ENCODE data around the gene PRKCQ. TPM values are rescaled to one million over a fixed set of nuclear protein-coding genes. Genes with fewer than 3 reads are reported as not detected.
A peak's percentile ranks its signal among the peaks of the same experiment; 100 is the strongest.

PRKCQ gene
- total and polyA plus RNA-seq, 9 donors = 8.4 to 21.9 (median 14.7) TPM

DNA sequence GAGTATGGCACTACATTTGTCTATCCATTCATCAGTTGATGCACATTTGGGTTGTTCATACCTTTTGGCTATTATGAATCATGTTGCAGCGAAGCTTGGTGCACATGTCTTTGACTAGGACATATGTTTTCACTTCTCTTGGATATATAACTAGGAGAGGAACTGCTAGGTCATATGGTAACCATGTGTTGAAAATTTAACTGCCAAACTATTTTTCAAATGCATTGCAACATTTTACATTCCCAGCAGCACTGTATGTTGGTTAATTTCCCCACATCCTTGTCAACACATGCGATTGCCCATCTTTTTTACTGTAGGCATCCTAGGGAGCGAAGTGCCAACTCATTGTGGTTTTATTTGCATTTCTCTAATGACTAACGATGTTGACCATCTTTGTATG lies 183.4 kb downstream of the PRKCQ start:
- H3K27me3 ChIP-seq (ENCODE audit: control insufficient read depth, insufficient read depth, low read length) = peaks cover 2% of the 10 kb centered on the region
- peak; percentile 65 for DNase-seq
- H3K27ac ChIP-seq (ENCODE audit: low read length) = no peak overlapping the region
- H3K4me1 ChIP-seq (ENCODE audit: control insufficient read depth, insufficient read depth, low read length) = peaks cover 3% of the 10 kb centered on the region
- no peak overlapping the region for H3K4me3 ChIP-seq (ENCODE audit: low read length)
- WGBS (ENCODE audit: insufficient coverage) = no CpG with 5 or more reads among the region's 4 CpGs
- no peaks in the 10 kb centered on the region for H3K36me3 ChIP-seq (ENCODE audit: control insufficient read depth, insufficient read depth, low read length)
- no peaks in the 10 kb centered on the region for H3K9me3 ChIP-seq (replicated peaks; ENCODE audit: control insufficient read depth, low read depth, low read length)

GRCh38 chr10:6396226-6396625 lies 183.8 kb downstream of the PRKCQ start:
- peaks cover 2% of the 10 kb centered on the region for H3K27me3 ChIP-seq (ENCODE audit: control insufficient read depth, insufficient read depth, low read length)
- no peak overlapping the region for H3K27ac ChIP-seq (ENCODE audit: low read length)

GRCh38 chr10:6395606-6396005 lies 184.5 kb downstream of the PRKCQ start:
- no peaks in the 10 kb centered on the region for H3K27me3 ChIP-seq (ENCODE audit: control insufficient read depth, insufficient read depth, low read length)
- no peak overlapping the region for H3K27ac ChIP-seq (ENCODE audit: low read length)
- no peak overlapping the region for H3K4me3 ChIP-seq (ENCODE audit: low read length)
- H3K9me3 ChIP-seq (replicated peaks; ENCODE audit: control insufficient read depth, low read depth, low read length) = peaks cover 2% of the 10 kb centered on the region
- no peaks in the 10 kb centered on the region for H3K4me1 ChIP-seq (ENCODE audit: control insufficient read depth, insufficient read depth, low read length)
- H3K36me3 ChIP-seq (ENCODE audit: control insufficient read depth, insufficient read depth, low read length) = no peaks in the 10 kb centered on the region
- no peak for DNase-seq
- WGBS (ENCODE audit: insufficient coverage) = 80% methylated on average over 3 of the region's 8 CpGs

More at GRCh38 chr10:6396226-6396625, 183.8 kb downstream of the PRKCQ start:
- Histone ChIP-seq H3K4me1 (ENCODE audit: control insufficient read depth, insufficient read depth, low read length) (no peaks in the 10 kb centered on the region), H3K9me3 (replicated peaks; ENCODE audit: control insufficient read depth, low read depth, low read length) (no peaks in the 10 kb centered on the region), H3K4me3 (ENCODE audit: low read length) (no peak overlapping the region), H3K36me3 (ENCODE audit: control insufficient read depth, insufficient read depth, low read length) (no peaks in the 10 kb centered on the region)
- DNase-seq = no peak
- WGBS (ENCODE audit: insufficient coverage) = 48% methylated on average over 2 of the region's 4 CpGs

DNA sequence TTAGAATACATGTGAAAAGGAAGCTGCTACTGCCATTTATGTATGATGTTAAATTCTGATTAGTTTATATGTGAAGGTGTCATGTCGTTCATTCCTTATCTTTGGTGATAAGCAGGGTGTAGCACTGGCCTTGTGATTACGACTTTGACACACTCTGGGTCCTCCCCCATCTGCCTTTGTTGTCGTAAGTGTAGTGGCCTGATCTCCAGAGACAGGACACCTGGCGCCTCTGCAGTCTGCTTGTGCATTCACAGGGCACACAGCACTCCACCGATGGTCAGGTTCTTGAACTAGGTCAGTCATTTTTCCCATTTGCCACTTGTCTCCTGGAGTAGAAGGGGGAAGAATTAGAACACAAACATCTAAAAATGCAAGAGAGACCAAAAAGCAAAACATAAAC lies 186.0 kb downstream of the PRKCQ start:
- no peak for DNase-seq
- no peak overlapping the region for H3K27ac ChIP-seq (ENCODE audit: low read length)
- no peaks in the 10 kb centered on the region for H3K27me3 ChIP-seq (ENCODE audit: control insufficient read depth, insufficient read depth, low read length)
- no peaks in the 10 kb centered on the region for H3K4me1 ChIP-seq (ENCODE audit: control insufficient read depth, insufficient read depth, low read length)
- no peak overlapping the region for H3K4me3 ChIP-seq (ENCODE audit: low read length)
- H3K9me3 ChIP-seq (replicated peaks; ENCODE audit: control insufficient read depth, low read depth, low read length) = peaks cover 6% of the 10 kb centered on the region
- 50% methylated on average over 2 of the region's 5 CpGs for WGBS (ENCODE audit: insufficient coverage)
- H3K36me3 ChIP-seq (ENCODE audit: control insufficient read depth, insufficient read depth, low read length) = no peaks in the 10 kb centered on the region

- Histone ChIP-seq H3K27me3 (ENCODE audit: control insufficient read depth, insufficient read depth, low read length) (no peaks in the 10 kb centered on the region), H3K4me1 (ENCODE audit: control insufficient read depth, insufficient read depth, low read length) (no peaks in the 10 kb centered on the region), H3K4me3 (ENCODE audit: low read length) (no peak overlapping the region), H3K9me3 (replicated peaks; ENCODE audit: control insufficient read depth, low read depth, low read length) (peaks cover 13% of the 10 kb centered on the region), H3K36me3 (ENCODE audit: control insufficient read depth, insufficient read depth, low read length) (no peaks in the 10 kb centered on the region), H3K27ac (ENCODE audit: low read length) (no peak overlapping the region)
- no CpG with 5 or more reads among the region's 2 CpGs for WGBS (ENCODE audit: insufficient coverage)
- no peak for DNase-seq
Observed at GRCh38 chr10:6393168-6393567, 186.9 kb downstream of the PRKCQ start.

DNA sequence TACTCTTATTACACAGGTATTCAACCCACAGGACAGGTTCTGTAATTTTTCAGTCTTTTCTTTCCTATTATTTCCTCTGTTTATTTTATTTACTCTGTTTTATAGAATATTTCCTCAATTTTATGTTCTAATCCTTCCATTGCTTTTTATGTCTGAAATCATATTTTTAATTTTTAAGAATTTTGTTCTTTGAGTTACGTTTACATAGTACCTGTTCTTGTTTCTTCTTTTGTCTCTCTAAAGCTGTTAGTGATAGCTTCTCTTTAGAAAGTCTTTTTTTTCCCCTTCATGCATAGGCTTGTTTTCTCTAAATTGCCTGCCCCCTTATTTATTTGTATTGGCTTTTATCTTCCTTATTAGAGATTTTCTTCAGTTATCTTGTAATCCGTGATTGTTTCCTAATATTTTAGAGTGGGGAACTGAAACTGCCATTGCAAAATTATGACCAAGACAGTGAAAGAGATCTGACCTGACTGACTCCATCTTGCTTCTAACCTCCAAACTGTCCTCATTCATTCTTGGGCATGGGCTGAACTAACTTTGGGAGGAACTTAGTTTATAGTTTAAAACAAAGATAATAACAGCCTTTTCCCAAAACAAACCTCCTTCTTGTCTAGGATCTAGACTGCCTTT lies 189.7 kb downstream of the PRKCQ start:
- no peaks in the 10 kb centered on the region for H3K4me1 ChIP-seq (ENCODE audit: control insufficient read depth, insufficient read depth, low read length)
- DNase-seq = no peak
- no peak overlapping the region for H3K27ac ChIP-seq (ENCODE audit: low read length)
- peaks cover 13% of the 10 kb centered on the region for H3K9me3 ChIP-seq (replicated peaks; ENCODE audit: control insufficient read depth, low read depth, low read length)
- no peaks in the 10 kb centered on the region for H3K36me3 ChIP-seq (ENCODE audit: control insufficient read depth, insufficient read depth, low read length)
- no CpG with 5 or more reads among the region's 2 CpGs for WGBS (ENCODE audit: insufficient coverage)
- no peak overlapping the region for H3K4me3 ChIP-seq (ENCODE audit: low read length)
- H3K27me3 ChIP-seq (ENCODE audit: control insufficient read depth, insufficient read depth, low read length) = no peaks in the 10 kb centered on the region

DNA sequence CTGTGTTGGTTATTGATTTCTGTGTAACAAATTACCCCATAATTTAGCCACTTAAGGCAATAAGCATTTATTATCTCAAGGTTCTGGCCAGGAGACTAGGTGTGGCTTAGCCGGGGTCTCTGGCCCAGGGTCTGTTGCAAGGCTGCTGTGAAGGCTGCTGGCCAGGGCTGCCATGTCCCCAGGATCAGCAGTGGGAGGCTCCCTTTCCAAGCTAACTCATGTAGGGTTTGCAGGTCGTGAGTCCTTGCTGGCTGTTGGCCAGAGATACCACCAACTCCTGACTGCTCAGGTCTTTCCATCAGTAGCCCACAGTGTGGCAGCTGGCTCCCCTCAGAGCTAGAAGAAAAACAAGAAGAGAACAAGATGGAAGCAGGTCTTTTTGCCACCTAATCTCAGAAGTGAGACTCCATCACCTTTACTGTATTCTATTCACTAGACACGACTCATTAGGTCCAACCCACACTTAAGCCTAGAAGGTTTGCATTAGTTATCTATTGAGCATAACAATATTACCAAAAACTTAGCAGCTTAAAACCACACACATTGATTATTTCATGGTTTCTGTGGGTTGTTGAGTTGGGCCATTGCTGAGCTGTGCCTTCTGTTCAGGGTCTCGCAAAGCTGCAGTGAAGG lies 191.7 kb downstream of the PRKCQ start:
- no peak for DNase-seq
- H3K9me3 ChIP-seq (replicated peaks; ENCODE audit: control insufficient read depth, low read depth, low read length) = peaks cover 13% of the 10 kb centered on the region
- no peak overlapping the region for H3K27ac ChIP-seq (ENCODE audit: low read length)
- H3K27me3 ChIP-seq (ENCODE audit: control insufficient read depth, insufficient read depth, low read length) = peaks cover under 1% of the 10 kb centered on the region
- 67% methylated on average over 2 of the region's 4 CpGs for WGBS (ENCODE audit: insufficient coverage)
- H3K4me3 ChIP-seq (ENCODE audit: low read length) = no peak overlapping the region
- H3K4me1 ChIP-seq (ENCODE audit: control insufficient read depth, insufficient read depth, low read length) = peaks cover 3% of the 10 kb centered on the region
- H3K36me3 ChIP-seq (ENCODE audit: control insufficient read depth, insufficient read depth, low read length) = no peaks in the 10 kb centered on the region

DNA sequence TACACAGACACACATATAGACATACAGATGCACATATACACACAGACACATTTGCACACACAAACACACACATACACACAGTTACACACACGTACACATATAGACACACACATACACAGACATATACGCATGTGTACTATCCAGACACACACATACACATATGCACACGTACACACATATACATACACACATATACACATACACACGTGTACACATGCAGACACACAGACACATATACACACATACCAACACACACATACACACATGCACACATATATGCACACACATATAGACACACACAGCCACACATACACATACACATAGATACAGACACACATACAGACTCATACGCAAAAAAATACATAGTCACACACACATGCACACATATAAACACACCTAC lies 193.1 kb downstream of the PRKCQ start:
- no peak overlapping the region for H3K27ac ChIP-seq (ENCODE audit: low read length)
- DNase-seq = no peak
- H3K4me3 ChIP-seq (ENCODE audit: low read length) = no peak overlapping the region
- H3K4me1 ChIP-seq (ENCODE audit: control insufficient read depth, insufficient read depth, low read length) = peaks cover 10% of the 10 kb centered on the region
- peaks cover 13% of the 10 kb centered on the region for H3K9me3 ChIP-seq (replicated peaks; ENCODE audit: control insufficient read depth, low read depth, low read length)
- WGBS (ENCODE audit: insufficient coverage) = 90% methylated on average over 4 of the region's 5 CpGs
- no peaks in the 10 kb centered on the region for H3K36me3 ChIP-seq (ENCODE audit: control insufficient read depth, insufficient read depth, low read length)
- peaks cover 2% of the 10 kb centered on the region for H3K27me3 ChIP-seq (ENCODE audit: control insufficient read depth, insufficient read depth, low read length)

- H3K36me3 ChIP-seq (ENCODE audit: control insufficient read depth, insufficient read depth, low read length) = no peaks in the 10 kb centered on the region
- no peak overlapping the region for H3K27ac ChIP-seq (ENCODE audit: low read length)
- H3K4me3 ChIP-seq (ENCODE audit: low read length) = no peak overlapping the region
- H3K27me3 ChIP-seq (ENCODE audit: control insufficient read depth, insufficient read depth, low read length) = peaks cover 2% of the 10 kb centered on the region
- 66% methylated on average over 4 of the region's 6 CpGs for WGBS (ENCODE audit: insufficient coverage)
- H3K4me1 ChIP-seq (ENCODE audit: control insufficient read depth, insufficient read depth, low read length) = peaks cover 14% of the 10 kb centered on the region
- H3K9me3 ChIP-seq (replicated peaks; ENCODE audit: control insufficient read depth, low read depth, low read length) = peaks cover 13% of the 10 kb centered on the region
- DNase-seq = peak; percentile 52
Observed at GRCh38 chr10:6386346-6386745, 193.7 kb downstream of the PRKCQ start.

DNA sequence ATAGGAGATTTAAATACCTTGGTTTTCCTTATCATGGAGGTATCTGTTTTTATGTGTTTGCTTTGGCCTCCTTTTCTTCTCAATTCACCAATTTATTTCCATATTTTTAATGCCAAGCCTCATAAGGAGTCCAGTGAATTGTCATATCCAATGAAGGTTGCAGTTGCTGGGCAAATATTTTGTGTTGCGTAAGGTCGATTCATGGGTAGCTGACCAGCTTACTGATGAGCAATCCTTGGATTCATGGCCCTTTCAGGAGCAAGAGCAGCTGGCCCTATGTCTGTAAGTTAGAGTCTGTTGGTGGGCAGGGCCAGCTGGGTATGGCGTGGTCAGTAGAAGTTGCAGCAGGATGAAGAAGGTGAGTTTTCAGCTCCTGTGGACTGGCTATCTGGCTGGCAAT lies 194.4 kb downstream of the PRKCQ start:
- H3K27ac ChIP-seq (ENCODE audit: low read length) = no peak overlapping the region
- peaks cover 11% of the 10 kb centered on the region for H3K9me3 ChIP-seq (replicated peaks; ENCODE audit: control insufficient read depth, low read depth, low read length)
- peaks cover 14% of the 10 kb centered on the region for H3K4me1 ChIP-seq (ENCODE audit: control insufficient read depth, insufficient read depth, low read length)
- no peak overlapping the region for H3K4me3 ChIP-seq (ENCODE audit: low read length)
- WGBS (ENCODE audit: insufficient coverage) = 100% methylated on average over 2 of the region's 3 CpGs
- H3K27me3 ChIP-seq (ENCODE audit: control insufficient read depth, insufficient read depth, low read length) = peaks cover 2% of the 10 kb centered on the region
- H3K36me3 ChIP-seq (ENCODE audit: control insufficient read depth, insufficient read depth, low read length) = no peaks in the 10 kb centered on the region
- DNase-seq = no peak

All from muscle of leg (tissue), 11 donors.